Activated CD4-positive, alpha-beta memory T cell treated with anti-CD3 and anti-CD28 coated beads, Interleukin-2, amount 10 ng/mL, durations not matched to agents 7 days and 5 days (primary cell): ENCODE data around the gene MAST3. TPM values are rescaled to one million over a fixed set of nuclear protein-coding genes. Genes with fewer than 3 reads are reported as not detected.

Experiments used
- CTCF ChIA-PET: fragments of 350-600 bp; sonication (Branson Sonifier 250); formaldehyde crosslinking; loops from one replicate; lab custom pipeline; 2021; ENCODE audit warnings: antibody characterized with exemption, inconsistent platforms; lab: Charles Lee
- POLR2A ChIA-PET: fragments of 350-600 bp; sonication (Branson Sonifier 250); formaldehyde crosslinking; loops from one replicate; lab custom pipeline; 2021; ENCODE audit warnings: antibody characterized with exemption; lab: Charles Lee
- DNase-seq: peaks from one replicate; pipeline ENCODE4 v3.0.0-alpha.2; 2020
- H3K27ac Mint-ChIP-seq: one replicate; pipeline ENCODE4 v1.8.0; 2021; ENCODE audit warnings: mild to moderate bottlenecking, mixed read lengths
- H3K27me3 Mint-ChIP-seq: one replicate; pipeline ENCODE4 v1.8.0; 2021; ENCODE audit warnings: mixed read lengths
- H3K36me3 Mint-ChIP-seq: one replicate; pipeline ENCODE4 v1.8.0; 2021; ENCODE audit warnings: low read depth, mixed read lengths
- H3K4me1 Mint-ChIP-seq: one replicate; pipeline ENCODE4 v1.8.0; 2021; ENCODE audit warnings: mixed read lengths
- H3K4me3 Mint-ChIP-seq: one replicate; pipeline ENCODE4 v1.8.0; 2021; ENCODE audit warnings: mild to moderate bottlenecking, mixed read lengths
- H3K9me3 Mint-ChIP-seq: one replicate; pipeline ENCODE4 v1.8.0; 2021; ENCODE audit warnings: mixed read lengths
- total RNA-seq, 2 experiments: library from RNA; stranded (reverse); gene quantifications; one replicate each; pipeline ENCODE4 v1.2.3, GENCODE V29; 2021

The MAST3 gene
- total RNA-seq, 2 experiments from 2014 or later, result 29.2 to 29.9 TPM

GRCh38 chr19:18168673-18169381 lies 71.2 kb downstream of the MAST3 start:
- Mint-ChIP-seq H3K4me3 (no peak overlapping the region), H3K9me3 (no peaks in the 10 kb centered on the region), H3K27ac (no peak overlapping the region), H3K4me1 (peaks cover 9% of the 10 kb centered on the region), H3K27me3 (no peaks in the 10 kb centered on the region), H3K36me3 (peaks cover 10% of the 10 kb centered on the region)
- CTCF ChIA-PET, result interaction anchor here (0.9 to 2.4 kb wide), 11 partner anchors 11 to 231 kb away, joined by 3 to 27 read pairs (median 5); partner anchors contain the start of genes MPV17L2 and PIK3R2
- POLR2A ChIA-PET, result interaction anchor here (0.8 kb wide), 1 partner anchor 161 kb away, joined by 3 read pairs; the partner anchor contains the start of gene ARRDC2
- DNase-seq, result no peak

GRCh38 chr19:18170714-18171255 lies 73.2 kb downstream of the MAST3 start:
- no peak overlapping the region for H3K4me3 Mint-ChIP-seq
- H3K27ac Mint-ChIP-seq, result no peak overlapping the region
- CTCF ChIA-PET, result interaction anchor here (0.7 to 1.8 kb wide), 5 partner anchors 22 to 59 kb away, joined by 3 to 7 read pairs (median 3); partner anchors contain the start of gene MPV17L2
- H3K9me3 Mint-ChIP-seq, result no peaks in the 10 kb centered on the region
- POLR2A ChIA-PET, result interaction anchor here (1.2 kb wide), 1 partner anchor 19 kb away, joined by 3 read pairs; no protein-coding TSS in a partner anchor
- peaks cover 7% of the 10 kb centered on the region for H3K36me3 Mint-ChIP-seq
- no peaks in the 10 kb centered on the region for H3K27me3 Mint-ChIP-seq
- H3K4me1 Mint-ChIP-seq, result peaks cover 26% of the 10 kb centered on the region
- DNase-seq, result no peak

DNA sequence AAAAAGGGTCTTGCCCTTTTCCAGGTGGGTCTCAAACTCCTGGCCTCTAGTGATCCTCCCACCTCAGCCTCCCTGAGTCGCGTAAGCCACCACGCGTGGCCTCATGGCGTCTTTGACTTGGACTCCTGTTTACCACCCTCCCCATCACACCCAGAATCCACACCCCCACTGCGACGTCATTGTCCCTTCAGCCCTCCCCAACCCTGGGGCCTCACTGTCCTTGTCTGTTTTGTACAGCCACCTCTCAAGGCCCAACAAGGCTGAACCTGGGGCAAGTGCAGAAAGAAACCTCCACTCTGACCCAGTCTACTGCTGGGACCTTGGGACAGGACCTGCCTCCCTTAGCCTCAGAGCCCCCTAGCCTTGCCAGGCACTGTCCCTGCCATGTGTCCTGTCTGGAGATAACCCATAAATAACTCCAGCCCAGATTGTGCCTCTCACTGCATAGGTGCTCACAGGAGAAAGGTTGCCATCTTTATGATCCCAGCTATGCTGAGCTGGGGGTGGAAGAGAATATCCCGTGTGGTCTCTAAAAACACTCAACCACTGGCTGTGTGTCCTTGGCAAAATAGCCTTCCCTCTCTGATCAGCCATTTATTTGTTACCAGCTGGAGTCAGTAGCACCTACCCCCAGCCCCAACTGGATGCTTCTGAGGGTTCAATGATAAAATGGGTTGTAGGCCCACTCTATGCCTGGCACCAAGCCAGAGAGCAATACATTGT lies 74.2 kb downstream of the MAST3 start:
- CTCF ChIA-PET, result interaction anchor here (0.7 to 1.8 kb wide), 3 partner anchors 52 to 60 kb away, joined by 3 to 7 read pairs (median 3); no protein-coding TSS in a partner anchor
- no peak overlapping the region for H3K4me3 Mint-ChIP-seq
- POLR2A ChIA-PET, result interaction anchor here (1.2 to 1.5 kb wide), 2 partner anchors 11 to 20 kb away, joined by 3 to 5 read pairs; no protein-coding TSS in a partner anchor
- no peak overlapping the region for H3K27ac Mint-ChIP-seq
- H3K27me3 Mint-ChIP-seq, result no peaks in the 10 kb centered on the region
- H3K36me3 Mint-ChIP-seq, result peaks cover 8% of the 10 kb centered on the region
- peaks cover 26% of the 10 kb centered on the region for H3K4me1 Mint-ChIP-seq
- H3K9me3 Mint-ChIP-seq, result no peaks in the 10 kb centered on the region
- no peak for DNase-seq

DNA sequence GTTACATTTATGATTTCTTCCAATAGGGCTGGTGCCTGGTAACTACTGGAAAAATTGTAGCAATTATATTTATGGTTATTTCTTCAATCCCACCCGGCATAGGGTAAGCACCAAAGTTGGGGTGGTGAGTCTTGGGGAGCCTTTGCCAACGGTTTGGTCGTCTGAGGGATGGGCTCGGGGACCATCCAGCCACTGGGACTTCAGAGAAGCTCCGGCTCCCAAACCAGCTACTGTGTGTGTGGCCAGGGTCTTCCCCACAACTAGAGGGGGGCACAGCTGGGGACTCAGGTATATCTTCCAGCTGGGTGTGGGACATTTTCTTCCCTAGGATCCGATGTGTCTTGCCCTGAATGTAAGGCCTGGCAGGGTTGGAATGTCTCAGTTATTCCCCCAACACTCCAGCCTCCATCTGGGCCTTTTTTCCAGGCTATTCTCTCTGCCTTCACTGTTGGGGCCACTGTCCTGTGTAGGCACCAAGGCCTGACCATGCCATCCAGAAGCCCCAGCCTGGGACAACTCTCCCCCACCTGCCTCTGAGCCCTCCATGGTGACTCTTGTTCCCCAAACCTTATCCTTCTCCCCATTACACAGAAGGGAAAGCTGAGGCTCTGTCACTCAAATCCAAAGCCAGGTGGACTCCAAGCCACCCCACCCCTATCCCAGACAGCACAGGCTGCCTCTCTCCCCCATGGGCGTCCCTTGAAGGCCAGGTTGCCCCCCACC lies 74.9 kb downstream of the MAST3 start:
- H3K27me3 Mint-ChIP-seq, result no peaks in the 10 kb centered on the region
- H3K4me3 Mint-ChIP-seq, result peak overlapping the region; percentile 51
- ChIA-PET POLR2A (interaction anchor here (1.5 kb wide), 1 partner anchor 12 kb away, joined by 5 read pairs; no protein-coding TSS in a partner anchor), CTCF (no interaction called here)
- peaks cover 14% of the 10 kb centered on the region for H3K36me3 Mint-ChIP-seq
- peaks cover 26% of the 10 kb centered on the region for H3K4me1 Mint-ChIP-seq
- H3K9me3 Mint-ChIP-seq, result no peaks in the 10 kb centered on the region
- H3K27ac Mint-ChIP-seq, result peak overlapping the region; percentile 31
- DNase-seq, result no peak

GRCh38 chr19:18173054-18173571 lies 75.5 kb downstream of the MAST3 start:
- H3K4me3 Mint-ChIP-seq, result peak overlapping the region; percentile 85
- no peaks in the 10 kb centered on the region for H3K27me3 Mint-ChIP-seq
- no peak overlapping the region for H3K27ac Mint-ChIP-seq
- DNase-seq, result no peak
- peaks cover 17% of the 10 kb centered on the region for H3K36me3 Mint-ChIP-seq
- ChIA-PET CTCF (no interaction called here), POLR2A (interaction anchor here (1.5 kb wide), 1 partner anchor 12 kb away, joined by 5 read pairs; no protein-coding TSS in a partner anchor)
- no peaks in the 10 kb centered on the region for H3K9me3 Mint-ChIP-seq
- peaks cover 26% of the 10 kb centered on the region for H3K4me1 Mint-ChIP-seq

DNA sequence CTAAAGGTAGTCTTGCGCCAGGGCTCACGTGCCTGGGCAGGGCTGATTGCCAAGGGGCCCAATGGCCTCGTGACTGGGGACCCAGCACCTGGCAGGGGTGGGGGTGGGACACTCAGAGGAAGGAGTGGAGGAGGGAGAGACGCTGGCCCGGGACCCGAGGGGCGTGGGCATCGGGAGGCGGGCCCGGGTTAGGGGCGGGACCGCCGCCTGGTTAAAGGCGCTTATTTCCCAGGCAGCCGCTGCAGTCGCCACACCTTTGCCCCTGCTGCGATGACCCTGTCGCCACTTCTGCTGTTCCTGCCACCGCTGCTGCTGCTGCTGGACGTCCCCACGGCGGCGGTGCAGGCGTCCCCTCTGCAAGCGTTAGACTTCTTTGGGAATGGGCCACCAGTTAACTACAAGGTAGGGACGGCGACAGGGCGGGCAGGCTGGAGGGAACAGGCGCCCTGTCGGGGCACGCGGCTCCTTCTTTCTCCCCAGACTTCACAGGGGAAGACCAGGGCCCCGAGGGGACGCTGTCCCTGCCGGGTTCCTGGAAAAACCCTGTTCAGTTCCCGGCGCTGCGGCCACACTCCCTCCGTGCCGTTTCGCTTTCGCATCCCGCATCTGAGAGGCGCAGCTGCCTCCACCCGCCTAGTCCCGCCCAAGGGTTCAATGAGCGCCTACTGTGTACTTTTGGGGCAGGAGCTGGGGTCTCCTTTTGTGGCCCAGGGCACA lies 76.2 kb downstream of the MAST3 start, which contains the start of gene IFI30:
Gene IFI30 (plus strand): TSS at position 242 of the 717 bp plus-strand sequence. CDS start 29 bp downstream, at position 271.
- no peaks in the 10 kb centered on the region for H3K9me3 Mint-ChIP-seq
- peaks cover 26% of the 10 kb centered on the region for H3K4me1 Mint-ChIP-seq
- peaks cover 18% of the 10 kb centered on the region for H3K36me3 Mint-ChIP-seq
- no peaks in the 10 kb centered on the region for H3K27me3 Mint-ChIP-seq
- CTCF ChIA-PET, result interaction anchor here (0.7 to 2.0 kb wide), 5 partner anchors 19 to 155 kb away, joined by 3 to 9 read pairs (median 3); partner anchors contain the start of gene MPV17L2
- peak within 1 kb of the TSS; percentile 85 for H3K4me3 Mint-ChIP-seq
- H3K27ac Mint-ChIP-seq, result peak within 1 kb of the TSS; percentile 75
- peak; percentile 72 for DNase-seq
- POLR2A ChIA-PET, result interaction anchor here (1.0 to 2.2 kb wide), 7 partner anchors 10 to 149 kb away, joined by 3 to 7 read pairs (median 4); partner anchors contain the start of genes IL12RB1 and LSM4

DNA sequence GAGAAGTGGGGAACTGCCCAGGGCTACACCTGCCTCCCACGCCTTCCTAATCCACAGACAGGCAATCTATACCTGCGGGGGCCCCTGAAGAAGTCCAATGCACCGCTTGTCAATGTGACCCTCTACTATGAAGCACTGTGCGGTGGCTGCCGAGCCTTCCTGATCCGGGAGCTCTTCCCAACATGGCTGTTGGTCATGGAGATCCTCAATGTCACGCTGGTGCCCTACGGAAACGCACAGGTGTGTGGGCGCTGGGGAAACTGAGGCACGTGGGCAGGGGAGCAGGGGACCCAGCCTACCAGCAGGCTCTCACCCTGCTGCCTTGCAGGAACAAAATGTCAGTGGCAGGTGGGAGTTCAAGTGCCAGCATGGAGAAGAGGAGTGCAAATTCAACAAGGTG lies 77.4 kb downstream of the MAST3 start:
- CTCF ChIA-PET, result interaction anchor here (1.2 to 2.0 kb wide), 4 partner anchors 15 to 154 kb away, joined by 3 to 9 read pairs (median 4); partner anchors contain the start of gene MPV17L2
- Mint-ChIP-seq H3K4me1 (peaks cover 26% of the 10 kb centered on the region), H3K4me3 (peak overlapping the region; percentile 85), H3K27ac (peak overlapping the region; percentile 26), H3K9me3 (no peaks in the 10 kb centered on the region), H3K36me3 (peaks cover 21% of the 10 kb centered on the region), H3K27me3 (no peaks in the 10 kb centered on the region)
- POLR2A ChIA-PET, result interaction anchor here (0.7 to 2.2 kb wide), 5 partner anchors 9 to 148 kb away, joined by 3 to 10 read pairs (median 7); partner anchors contain the start of gene LSM4
- no peak for DNase-seq

GRCh38 chr19:18176367-18177310 lies 79.1 kb downstream of the MAST3 start:
- POLR2A ChIA-PET, result interaction anchor here (1.5 kb wide), 1 partner anchor 25 kb away, joined by 3 read pairs; no protein-coding TSS in a partner anchor
- H3K27ac Mint-ChIP-seq, result no peak overlapping the region
- CTCF ChIA-PET, result interaction anchor here (0.6 to 1.7 kb wide), 3 partner anchors 9 to 85 kb away, joined by 3 to 7 read pairs (median 4); partner anchors contain the start of gene MPV17L2
- peaks cover 26% of the 10 kb centered on the region for H3K4me1 Mint-ChIP-seq
- no peaks in the 10 kb centered on the region for H3K27me3 Mint-ChIP-seq
- DNase-seq, result no peak
- no peak overlapping the region for H3K4me3 Mint-ChIP-seq
- peaks cover 21% of the 10 kb centered on the region for H3K36me3 Mint-ChIP-seq
- no peaks in the 10 kb centered on the region for H3K9me3 Mint-ChIP-seq

DNA sequence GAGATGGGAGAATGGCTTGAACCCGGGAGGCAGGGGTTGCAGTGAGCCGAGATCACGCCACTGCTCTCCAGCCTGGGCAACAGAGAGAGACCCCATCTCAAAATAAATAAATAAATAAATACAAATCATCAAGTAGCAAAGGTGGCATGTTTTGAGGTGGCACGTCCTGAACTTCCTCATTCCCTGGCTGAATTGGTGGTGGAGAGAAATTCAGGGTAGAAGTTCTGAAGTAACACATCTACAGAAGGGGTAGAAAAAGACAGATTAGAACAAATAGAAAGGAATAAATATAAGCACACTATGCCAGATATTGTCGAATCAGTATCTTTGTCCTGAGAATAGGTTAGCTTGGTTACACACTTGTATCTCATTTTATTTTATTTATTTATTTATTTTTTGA lies 82.4 kb downstream of the MAST3 start:
- peaks cover 6% of the 10 kb centered on the region for H3K4me1 Mint-ChIP-seq
- CTCF ChIA-PET, result interaction anchor here (1.2 kb wide), 1 partner anchor 172 kb away, joined by 3 read pairs; the partner anchor contains the start of gene ARRDC2

GRCh38 chr19:18183529-18183928 lies 86.0 kb downstream of the MAST3 start:
- no peaks in the 10 kb centered on the region for H3K27me3 Mint-ChIP-seq
- H3K9me3 Mint-ChIP-seq, result no peaks in the 10 kb centered on the region
- DNase-seq, result no peak
- peaks cover 3% of the 10 kb centered on the region for H3K36me3 Mint-ChIP-seq
- H3K27ac Mint-ChIP-seq, result no peak overlapping the region
- no peak overlapping the region for H3K4me3 Mint-ChIP-seq
- CTCF ChIA-PET, result interaction anchor here (0.6 to 1.9 kb wide), 4 partner anchors 8 to 251 kb away, joined by 3 to 7 read pairs (median 4); partner anchors contain the start of gene CCDC124
- no peaks in the 10 kb centered on the region for H3K4me1 Mint-ChIP-seq
- POLR2A ChIA-PET, result interaction anchor here (2.6 kb wide), 1 partner anchor 8 kb away, joined by 10 read pairs; no protein-coding TSS in a partner anchor

More for the DNA sequence above, 82.4 kb downstream of the MAST3 start:
- POLR2A ChIA-PET, result no interaction called here
- H3K4me3 Mint-ChIP-seq, result no peak overlapping the region
- no peaks in the 10 kb centered on the region for H3K9me3 Mint-ChIP-seq
- H3K27ac Mint-ChIP-seq, result no peak overlapping the region
- peaks cover 21% of the 10 kb centered on the region for H3K36me3 Mint-ChIP-seq
- no peaks in the 10 kb centered on the region for H3K27me3 Mint-ChIP-seq
- DNase-seq, result no peak
